Skin epidermis (tissue), 12 donors: Measurements from ENCODE around the gene SEMA5A.

ENCODE experiments used
- H3K27ac ChIP-seq, 21 experiments: fragments of 200-600 bp; sonication (generic) in 11 of 21; one replicate each; pipeline ENCODE4 v1.5.0; 2020; ENCODE audit warnings: mild to moderate bottlenecking in 3 of 21, inconsistent platforms in 2 of 21, moderate library complexity in 2 of 21
- H3K4me3 ChIP-seq, 7 experiments: fragments of 200-600 bp; sonication (generic) in 2 of 7; one replicate each; pipeline ENCODE4 v1.5.0; 2020; ENCODE audit warnings: inconsistent platforms in 2 of 7, mild to moderate bottlenecking in 2 of 7, moderate library complexity in 1 of 7

The SEMA5A gene

DNA sequence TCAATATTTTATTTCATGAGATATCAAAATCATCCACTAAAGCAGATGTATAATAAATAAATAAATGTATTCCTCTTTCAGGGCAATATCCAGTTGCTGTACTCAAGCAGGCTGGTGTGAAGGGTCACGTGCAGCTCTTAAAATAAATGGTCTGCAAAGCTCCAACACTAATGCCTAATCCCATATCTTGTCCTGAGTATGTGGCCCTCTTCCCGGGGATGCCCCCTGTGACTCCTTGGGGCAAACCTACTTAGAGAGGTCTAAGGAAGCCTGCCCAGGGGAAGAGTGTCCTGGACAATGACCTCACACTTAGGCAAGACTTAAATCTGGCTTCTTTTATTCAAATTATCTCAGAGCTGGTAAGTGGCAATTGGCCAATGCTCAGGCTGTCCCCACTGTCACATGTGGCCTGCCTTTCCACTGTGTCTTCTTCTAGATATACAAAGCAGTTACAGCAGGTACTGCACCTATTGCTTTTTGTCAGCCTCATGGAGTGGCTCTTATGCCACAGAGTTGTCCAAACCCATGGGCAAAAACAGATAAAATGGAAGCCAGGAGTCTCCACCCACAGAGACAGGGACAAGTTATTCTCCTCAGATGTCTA lies 55.3 kb downstream of the SEMA5A start:
- no peak overlapping the region for H3K27ac ChIP-seq
- H3K4me3 ChIP-seq = no peak overlapping the region

DNA sequence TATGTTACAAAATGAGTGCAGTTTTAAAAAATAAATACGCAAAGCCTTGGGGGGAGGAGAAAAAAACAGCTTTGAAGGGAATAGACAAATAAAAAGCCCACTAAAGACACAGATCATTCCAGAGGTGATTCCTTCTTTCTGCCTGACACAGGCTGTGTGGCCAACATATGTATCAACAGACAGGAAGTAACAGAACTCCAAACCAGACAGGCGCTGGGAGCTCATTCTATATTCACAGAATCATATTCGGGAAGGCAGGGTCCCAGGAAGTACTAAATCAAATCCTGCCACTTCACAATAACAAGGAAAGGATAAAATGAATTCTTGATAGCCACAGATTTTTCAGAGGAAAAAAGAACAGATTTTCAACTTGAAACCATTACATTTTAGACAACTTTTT lies 62.1 kb downstream of the SEMA5A start:
- Histone ChIP-seq H3K4me3 (no peak overlapping the region), H3K27ac (no peak overlapping the region)

DNA sequence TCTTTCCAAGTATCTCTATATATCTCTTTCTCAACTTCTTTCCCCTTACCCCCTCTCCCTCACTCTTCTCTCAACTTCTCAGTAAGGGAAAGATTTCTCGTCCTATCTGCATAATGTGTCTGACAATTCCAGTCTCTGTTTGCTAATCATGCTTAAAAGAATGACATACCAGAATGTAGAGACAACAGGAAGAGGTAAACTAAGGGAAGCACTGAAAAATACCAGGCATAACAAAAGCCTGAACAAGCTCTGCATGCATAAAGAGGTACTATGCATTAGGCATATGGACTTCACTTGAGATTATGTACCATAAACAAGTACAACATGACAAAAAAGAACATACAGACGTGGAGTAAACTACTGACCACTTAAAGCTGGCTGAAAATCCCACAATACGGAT lies 62.6 kb downstream of the SEMA5A start:
- H3K27ac ChIP-seq = no peak overlapping the region
- no peak overlapping the region for H3K4me3 ChIP-seq

DNA sequence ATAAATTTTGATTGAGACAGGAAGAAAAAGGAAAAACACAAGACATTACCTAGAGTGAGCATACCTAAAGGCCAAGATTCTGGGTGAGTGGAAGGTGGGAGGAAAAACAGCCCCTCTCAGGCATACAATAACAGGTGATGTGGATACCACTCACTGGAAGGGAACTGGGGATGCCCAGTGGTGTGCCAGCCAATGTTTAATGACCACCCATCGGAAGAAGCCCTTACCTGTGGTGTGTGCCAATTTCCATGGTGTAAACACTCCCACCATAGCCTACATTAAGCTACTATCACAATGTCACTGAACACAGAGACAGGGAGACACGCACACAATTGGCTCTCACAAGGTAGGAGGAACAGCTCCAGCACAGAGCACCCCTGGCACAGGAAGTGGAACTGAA lies 63.5 kb downstream of the SEMA5A start:
- Histone ChIP-seq H3K27ac (no peak overlapping the region), H3K4me3 (no peak overlapping the region)

DNA sequence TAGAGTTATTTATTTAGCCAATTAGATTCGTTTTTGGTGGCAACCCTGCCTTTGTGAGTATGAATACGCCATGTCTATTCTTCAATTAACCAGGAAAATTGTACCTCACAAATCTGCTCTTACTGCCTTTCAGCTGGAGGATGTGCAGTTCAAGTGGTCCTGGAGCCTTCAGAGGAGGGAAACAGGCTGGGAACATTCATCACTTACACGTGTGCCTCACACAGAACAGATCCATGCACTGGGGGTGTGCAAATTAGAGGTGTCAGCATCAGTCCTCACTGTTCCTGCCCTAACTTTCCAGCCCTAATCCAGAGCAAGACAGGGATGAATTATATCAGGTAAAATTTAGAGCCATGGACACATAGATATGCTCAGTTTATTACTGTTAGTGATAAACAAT lies 65.4 kb downstream of the SEMA5A start:
- Histone ChIP-seq H3K4me3 (no peak overlapping the region), H3K27ac (no peak overlapping the region)

DNA sequence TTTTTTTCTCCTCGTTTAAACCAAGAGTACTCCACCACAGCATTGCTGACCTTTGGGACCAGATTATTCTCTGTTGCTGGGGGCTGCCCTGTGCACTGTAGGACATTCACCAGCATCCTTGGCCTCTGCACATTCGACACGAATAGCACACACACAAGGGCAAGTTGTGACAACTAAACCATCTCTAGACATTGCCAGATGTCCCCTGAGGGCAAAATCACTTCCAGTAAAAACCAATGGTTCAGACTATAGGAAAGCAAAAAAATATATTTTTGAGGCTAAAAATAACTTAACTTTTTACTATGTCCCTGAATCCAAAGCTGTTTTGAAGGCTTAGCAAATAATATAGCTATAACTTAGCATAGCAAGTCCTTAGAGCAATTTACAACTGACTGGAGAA lies 65.9 kb downstream of the SEMA5A start:
- Histone ChIP-seq H3K27ac (no peak overlapping the region), H3K4me3 (no peak overlapping the region)

DNA sequence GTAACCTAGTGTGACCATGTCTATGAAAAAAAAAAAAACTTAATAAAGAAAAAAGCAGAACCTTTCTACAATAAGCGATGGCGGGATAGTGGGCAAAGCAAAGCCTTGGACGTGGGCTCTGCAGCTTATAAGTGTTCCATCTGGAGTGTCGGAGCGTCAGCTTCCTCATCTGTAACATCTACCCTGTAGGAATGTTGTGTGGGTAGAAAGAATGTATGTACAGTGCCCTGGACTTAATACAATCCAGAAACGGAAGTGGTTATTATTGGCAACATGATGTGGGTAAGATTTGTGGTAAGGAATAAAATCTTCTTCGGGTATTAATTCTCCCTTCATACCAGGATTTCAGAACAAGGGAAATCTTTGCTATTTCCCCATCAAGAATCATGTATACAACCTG lies 66.5 kb downstream of the SEMA5A start:
- H3K27ac ChIP-seq = no peak overlapping the region
- H3K4me3 ChIP-seq = no peak overlapping the region

DNA sequence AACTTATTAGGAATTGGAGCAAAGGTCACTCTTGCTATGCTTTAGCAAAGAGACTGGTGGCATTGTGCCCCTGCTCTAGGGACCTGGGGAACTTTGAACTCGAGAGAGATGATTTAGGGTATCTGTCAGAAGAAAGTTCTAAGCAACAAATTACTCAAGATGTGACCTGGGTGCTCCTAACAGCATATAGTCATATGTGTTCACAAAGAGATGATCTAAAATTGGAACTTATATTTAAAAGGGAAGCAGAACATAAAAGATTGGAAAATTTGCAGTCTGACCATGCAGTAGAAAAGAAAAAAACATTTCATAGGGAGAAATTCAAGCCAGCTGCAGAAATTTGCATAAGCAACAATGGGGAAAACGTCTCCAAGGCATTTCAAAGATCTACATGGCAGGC lies 68.3 kb downstream of the SEMA5A start:
- Histone ChIP-seq H3K27ac (no peak overlapping the region), H3K4me3 (no peak overlapping the region)

DNA sequence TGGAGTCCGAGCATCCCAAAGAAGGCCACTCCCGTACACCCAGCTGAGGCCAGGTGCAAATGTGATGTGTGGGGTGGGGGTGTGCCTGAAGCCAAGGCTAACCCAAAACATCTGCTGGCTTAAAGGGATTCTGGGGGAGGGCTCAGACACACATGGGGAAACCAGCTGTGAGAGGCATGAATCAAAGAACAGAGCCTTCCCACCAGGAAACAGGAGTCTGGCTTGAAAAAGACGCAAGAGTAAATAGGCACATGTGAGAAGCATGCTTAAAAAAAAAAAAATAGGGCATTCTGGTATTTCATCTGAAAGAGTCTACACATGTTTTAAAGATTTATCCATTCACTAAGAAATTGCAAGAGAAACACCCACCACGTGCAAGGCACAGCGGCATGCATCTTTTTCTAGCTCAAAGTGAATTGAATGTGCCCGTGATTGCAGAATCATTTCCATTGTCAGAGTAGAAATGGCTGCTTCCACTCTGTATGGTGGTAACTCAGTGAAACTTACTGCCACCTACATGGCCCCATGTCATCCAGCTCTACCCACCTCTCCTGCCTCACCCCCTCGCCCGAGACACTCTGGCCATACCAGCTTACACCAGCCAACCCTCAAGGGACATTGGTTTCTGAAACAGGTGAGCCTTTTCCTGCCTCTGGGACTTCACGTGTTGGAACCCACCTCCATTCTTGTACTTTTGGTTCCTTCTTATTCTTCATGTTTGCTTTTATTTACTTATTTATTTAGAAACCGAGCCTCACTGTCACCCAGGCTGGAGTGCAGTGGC lies 71.5 kb downstream of the SEMA5A start:
- Histone ChIP-seq H3K4me3 (no peak overlapping the region), H3K27ac (no peak overlapping the region)

DNA sequence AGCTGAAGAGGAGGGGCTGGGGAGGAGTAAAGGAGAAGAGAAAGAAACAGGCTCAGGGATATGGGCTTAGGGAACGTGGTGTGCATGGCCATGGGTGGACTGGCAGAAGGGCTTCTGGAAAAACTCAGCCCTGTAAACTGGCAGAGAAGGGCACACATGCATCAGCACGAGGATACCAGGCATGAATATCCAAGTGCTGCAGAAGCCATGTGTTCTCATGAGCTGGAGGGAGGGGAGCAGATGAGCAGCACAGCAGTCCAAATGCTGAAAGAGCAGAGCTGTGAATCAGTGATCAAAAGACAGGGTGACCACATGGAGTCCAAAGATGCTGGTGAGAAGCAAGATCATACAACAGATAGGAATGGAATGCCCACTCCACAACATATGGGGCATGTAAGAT lies 72.3 kb downstream of the SEMA5A start:
- Histone ChIP-seq H3K27ac (no peak overlapping the region), H3K4me3 (no peak overlapping the region)

DNA sequence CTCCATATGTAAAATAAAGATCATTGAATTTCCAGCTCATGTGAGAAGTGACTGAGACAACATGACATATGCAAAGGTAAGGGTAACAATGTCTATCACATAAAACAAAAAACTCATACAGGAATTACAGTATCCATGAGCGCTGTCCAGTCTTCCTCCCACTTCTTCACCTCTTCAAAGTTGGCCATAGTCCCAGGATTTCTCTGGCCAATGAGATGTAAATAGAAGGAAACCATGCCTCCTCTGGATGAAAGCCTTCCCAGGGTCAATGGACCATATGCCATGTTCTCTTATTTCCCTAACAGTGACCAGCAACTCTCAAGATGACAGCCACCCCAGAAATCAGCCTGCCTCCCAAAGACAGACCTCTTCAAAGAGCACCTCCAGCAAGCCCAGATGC lies 75.5 kb downstream of the SEMA5A start:
- Histone ChIP-seq H3K27ac (no peak overlapping the region), H3K4me3 (no peak overlapping the region)

DNA sequence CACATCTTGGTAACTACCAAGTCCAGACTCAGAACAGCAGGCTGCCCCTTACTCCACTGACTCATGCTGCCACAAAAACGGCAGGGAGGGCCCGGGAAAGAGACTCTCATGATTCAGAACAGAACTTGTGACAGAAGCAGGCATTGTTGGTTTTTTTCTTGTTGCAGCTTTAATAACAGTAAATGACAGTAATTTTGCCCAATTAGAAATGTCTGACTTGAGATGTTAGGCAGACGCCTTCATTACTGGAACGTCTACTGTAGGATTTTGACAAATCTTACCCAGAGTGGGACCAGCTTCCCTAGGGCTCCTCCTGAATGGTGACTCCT lies 77.9 kb downstream of the SEMA5A start:
- peak overlapping the region in 19 of 21 experiments; percentile 18 to 81 (median 70) for H3K27ac ChIP-seq

DNA sequence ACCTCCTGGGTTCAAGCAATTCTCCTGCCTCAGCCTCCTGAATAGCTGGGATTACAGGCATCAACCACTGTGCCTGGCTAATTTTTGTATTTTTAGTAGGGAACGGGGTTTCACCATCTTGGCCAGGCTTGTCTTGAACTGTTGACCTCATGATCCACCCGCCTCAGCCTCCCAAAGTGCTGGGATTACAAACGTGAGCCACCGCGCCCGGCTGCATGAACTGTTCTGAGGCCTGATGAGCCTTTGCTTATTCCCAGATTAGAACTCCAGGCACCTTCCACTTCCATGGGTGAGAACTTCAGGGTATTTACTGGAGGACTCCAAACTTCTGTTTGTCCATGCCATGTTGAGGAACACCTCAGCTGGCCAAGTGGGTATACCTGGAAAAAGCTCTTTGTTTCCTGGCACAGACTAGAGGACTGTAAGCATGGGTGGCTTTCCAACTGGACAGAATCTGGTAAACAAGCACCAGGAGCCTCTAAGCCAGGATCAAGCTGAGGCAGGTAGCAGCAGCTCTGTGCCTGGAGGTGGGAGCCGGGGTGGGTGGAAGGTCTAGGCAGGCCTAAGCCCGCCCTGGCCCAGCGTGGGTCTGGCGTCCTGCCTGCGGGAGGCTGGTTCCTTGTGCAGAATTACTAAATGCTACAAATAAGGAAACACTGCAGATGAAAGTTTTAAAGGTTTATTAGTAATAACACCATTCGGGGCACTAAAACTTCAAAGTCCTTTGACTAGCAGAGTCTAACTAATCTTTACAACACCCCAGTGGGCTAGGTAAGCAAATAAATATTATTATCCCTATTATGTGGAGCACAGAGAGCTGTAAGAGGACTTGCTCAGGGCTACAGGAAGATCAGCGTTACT lies 78.4 kb downstream of the SEMA5A start:
- Histone ChIP-seq H3K4me3 (peak overlapping the region in 1 of 7 experiments; percentile 9), H3K27ac (peak overlapping the region in 20 of 21 experiments; percentile 16 to 81 (median 70))

More for the DNA sequence above, 77.9 kb downstream of the SEMA5A start:
- peak overlapping the region in 1 of 7 experiments; percentile 9 for H3K4me3 ChIP-seq

DNA sequence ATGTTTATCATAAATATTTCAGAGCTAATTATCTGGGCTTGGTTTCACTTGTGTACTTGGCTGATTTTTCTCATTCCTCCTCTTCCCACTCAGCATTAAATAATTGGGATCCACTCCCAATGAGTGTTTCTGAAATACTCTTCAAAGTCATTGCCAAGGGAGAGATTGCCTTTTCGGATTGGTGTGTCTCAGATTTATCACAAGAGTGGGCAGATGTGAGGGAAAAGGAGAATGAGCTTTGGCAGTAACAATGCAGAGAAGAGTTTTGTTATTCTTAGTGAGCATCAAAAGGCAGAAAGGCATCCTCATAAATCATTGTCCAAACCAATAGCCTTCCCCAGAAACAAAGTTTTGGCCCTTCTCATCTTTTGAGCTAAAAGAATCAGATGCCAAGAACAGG lies 79.2 kb downstream of the SEMA5A start:
- Histone ChIP-seq H3K27ac (peak overlapping the region in 16 of 21 experiments; percentile 16 to 81 (median 70)), H3K4me3 (no peak overlapping the region)

DNA sequence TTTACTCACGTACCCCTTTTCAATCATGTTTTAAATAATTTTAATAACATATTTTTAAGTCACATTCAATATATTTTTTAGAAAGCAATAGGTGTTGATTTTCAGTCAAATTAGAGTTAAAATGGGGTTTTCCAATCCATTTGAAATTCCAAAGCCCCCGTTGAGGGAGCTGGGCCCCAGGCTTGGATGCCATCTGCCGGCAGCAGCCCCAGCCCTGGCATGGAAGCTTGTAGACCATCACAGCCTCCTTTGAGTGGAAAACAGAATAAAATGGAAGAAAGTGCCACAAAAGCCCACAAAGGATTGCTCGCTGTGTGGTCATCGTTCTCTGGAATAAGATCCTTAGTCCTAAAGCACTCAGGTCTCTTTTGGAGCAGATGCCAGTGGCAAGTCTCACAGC lies 81.4 kb downstream of the SEMA5A start:
- Histone ChIP-seq H3K4me3 (no peak overlapping the region), H3K27ac (no peak overlapping the region)

DNA sequence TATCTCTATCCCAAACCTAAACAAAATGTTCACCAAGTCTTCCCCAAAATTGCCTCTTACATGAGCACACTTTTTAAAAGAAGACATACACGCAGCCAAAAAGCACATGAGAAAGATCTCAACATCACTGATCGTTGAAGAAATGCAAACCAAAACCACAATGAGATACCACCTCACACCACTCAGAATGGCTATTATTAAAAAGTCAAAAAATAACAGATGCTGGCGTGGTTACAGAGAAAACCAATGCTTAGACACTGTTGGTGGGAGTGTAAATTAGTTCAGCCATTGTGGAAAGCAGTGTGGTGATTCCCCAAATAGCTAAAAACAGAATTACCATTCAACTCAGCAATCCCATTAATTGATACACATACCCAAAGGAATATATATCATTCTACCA lies 83.8 kb downstream of the SEMA5A start:
- no peak overlapping the region for H3K27ac ChIP-seq
- no peak overlapping the region for H3K4me3 ChIP-seq

DNA sequence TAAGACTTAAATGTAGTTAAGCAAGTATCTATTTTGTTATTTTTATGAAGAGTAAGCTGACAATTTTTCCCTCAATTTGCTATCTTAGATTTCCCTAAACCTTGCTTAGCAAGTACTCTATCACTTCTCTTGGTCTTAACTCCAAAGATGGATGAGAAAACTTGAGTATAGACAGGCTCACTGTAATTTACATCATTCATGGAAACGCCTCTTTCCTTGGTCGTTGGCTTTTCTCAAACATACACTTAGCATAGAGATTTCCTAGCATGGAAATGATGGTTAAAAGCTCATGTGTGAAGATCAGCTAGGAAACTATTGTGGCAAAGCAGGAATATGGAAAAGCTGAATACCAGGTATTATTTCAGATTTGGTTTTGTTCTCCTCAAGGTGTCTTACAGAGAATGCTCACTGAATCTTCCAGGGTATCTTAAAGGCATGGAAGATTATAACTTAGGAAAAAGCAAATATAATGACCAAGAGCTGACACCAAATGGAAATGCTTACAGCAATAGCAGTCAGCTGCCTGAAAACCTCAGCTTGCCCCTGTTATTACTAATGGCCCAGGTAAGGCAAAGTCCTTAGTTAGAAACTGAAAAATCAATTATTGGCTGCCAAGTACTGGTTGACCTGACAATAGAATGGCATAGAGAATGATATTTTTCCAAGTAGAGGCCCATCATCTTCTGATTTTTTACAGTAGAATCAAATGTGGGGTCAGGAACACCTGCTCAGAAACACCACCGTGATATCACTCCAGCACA lies 84.8 kb downstream of the SEMA5A start:
- H3K27ac ChIP-seq = no peak overlapping the region

DNA sequence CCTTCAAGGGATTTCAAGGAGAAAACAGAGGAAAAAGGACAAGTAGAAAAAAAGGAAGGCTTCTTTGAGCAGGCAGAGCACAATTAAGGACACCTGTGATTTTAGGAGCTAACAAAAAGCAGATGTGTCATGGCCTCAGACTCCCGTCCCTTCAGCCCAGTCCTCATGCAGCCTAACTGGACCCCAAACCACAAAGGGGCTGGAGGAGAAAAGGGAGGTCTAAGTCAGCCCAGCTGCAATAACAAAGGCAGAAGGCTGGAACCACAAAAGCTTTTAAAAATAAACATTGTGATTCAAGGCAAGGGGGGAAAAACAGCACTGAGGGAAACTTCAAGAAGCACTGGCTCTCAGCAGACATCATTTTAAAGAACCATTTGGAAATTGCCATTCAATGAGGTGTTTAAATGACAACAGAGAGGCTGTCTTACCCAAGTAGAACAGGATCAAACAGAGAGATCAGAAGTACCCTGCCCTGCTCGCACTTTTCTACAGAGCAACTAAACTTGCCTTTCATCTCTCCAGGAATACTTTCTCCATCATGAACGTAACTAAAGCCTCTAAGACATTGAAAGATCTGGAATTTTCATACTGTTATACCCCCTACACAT lies 89.3 kb downstream of the SEMA5A start:
- peak overlapping the region in 2 of 21 experiments; percentile 15 to 59 for H3K27ac ChIP-seq
- H3K4me3 ChIP-seq = no peak overlapping the region

More for the DNA sequence above, 84.8 kb downstream of the SEMA5A start:
- H3K4me3 ChIP-seq = no peak overlapping the region

DNA sequence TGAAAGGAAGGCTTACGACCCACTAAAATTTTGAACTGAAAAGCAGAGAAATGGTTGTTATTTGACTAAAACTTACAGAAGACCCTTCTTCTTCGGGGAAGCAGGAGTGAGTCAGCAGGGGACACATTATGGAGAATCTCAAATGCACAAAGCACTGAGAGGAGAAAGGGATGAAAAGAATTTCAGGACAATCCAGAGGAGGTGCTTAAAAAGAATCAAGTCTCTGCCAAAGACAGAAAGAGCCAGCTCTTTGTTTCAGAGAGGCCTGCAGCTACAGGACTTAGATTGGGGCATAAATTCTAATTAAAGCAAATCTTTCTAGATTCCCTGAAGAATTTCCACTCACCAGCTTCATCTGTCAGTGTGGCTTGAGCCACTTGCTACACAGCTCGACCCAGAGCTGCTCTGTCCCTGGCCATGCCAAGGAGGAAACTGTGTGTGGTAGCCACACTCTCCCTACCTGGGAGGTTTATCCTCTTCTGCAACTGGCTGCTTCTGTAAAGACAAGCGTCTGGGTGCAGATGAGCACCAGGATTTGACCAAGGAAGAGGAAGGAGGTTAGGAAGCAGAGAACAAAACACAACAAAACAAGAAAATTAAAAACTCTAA lies 89.9 kb downstream of the SEMA5A start:
- H3K4me3 ChIP-seq = no peak overlapping the region
- peak overlapping the region in 2 of 21 experiments; percentile 15 to 59 for H3K27ac ChIP-seq
